GM23338 (cell line): ENCODE data around the gene NXPH3. TPM values are rescaled to one million over a fixed set of nuclear protein-coding genes. Genes with fewer than 3 reads are reported as not detected.

Experiments
- ATAC-seq: fragments of 200-7000 bp; cut with Tn5 transposase; 3 replicates; pipeline ENCODE4 v1.9.1; 2020
- DNase-seq: peaks from one replicate; pipeline ENCODE4 v3.0.0-alpha.2; 2015; ENCODE audit warnings: low spot score
- H2AFZ ChIP-seq: fragments of 200-600 bp; sonication (generic); 2 replicates; pipeline ENCODE4 v1.8.0; 2016; ENCODE audit warnings: antibody characterized with exemption, mild to moderate bottlenecking, moderate library complexity
- H3F3A ChIP-seq: fragments of 200-600 bp; sonication (generic); replicated peaks from 2 replicates; pipeline ENCODE4 v1.8.0; 2017; ENCODE audit warnings: antibody characterized with exemption, mixed run types, low read depth
- H3K27ac ChIP-seq: fragments of 200-600 bp; sonication (generic); 2 replicates; pipeline ENCODE4 v1.6.1; 2016; ENCODE audit warnings: low read depth
- H3K27me3 ChIP-seq: fragments of 200-600 bp; sonication (generic); 2 replicates; pipeline ENCODE4 v1.8.0; 2016; ENCODE audit warnings: mild to moderate bottlenecking, mixed run types, moderate library complexity; ENCODE audit not compliant: insufficient read depth
- H3K36me3 ChIP-seq: fragments of 200-600 bp; sonication (generic); 2 replicates; pipeline ENCODE4 v1.8.0; 2016; ENCODE audit warnings: mild to moderate bottlenecking; ENCODE audit not compliant: insufficient read depth
- H3K4me1 ChIP-seq: fragments of 200-600 bp; sonication (generic); 2 replicates; pipeline ENCODE4 v1.8.0; 2016; ENCODE audit warnings: mild to moderate bottlenecking, moderate library complexity; ENCODE audit not compliant: insufficient read depth
- H3K4me2 ChIP-seq: fragments of 200-600 bp; sonication (generic); 2 replicates; pipeline ENCODE4 v1.7.1; 2017; ENCODE audit warnings: mixed run types
- H3K4me3 ChIP-seq: fragments of 200-600 bp; sonication (generic); 2 replicates; pipeline ENCODE4 v1.6.1; 2016; ENCODE audit warnings: mixed run types
- H3K79me2 ChIP-seq: fragments of 200-600 bp; sonication (generic); replicated peaks from 2 replicates; pipeline ENCODE4 v1.8.0; 2017; ENCODE audit warnings: mild to moderate bottlenecking; ENCODE audit not compliant: insufficient read depth
- H3K9me2 ChIP-seq: fragments of 200-600 bp; sonication (generic); 2 replicates; pipeline ENCODE4 v1.8.0; 2017; ENCODE audit not compliant: insufficient read depth
- H4K20me1 ChIP-seq: fragments of 200-600 bp; sonication (generic); replicated peaks from 2 replicates; pipeline ENCODE4 v1.8.0; 2017; ENCODE audit warnings: mild to moderate bottlenecking; ENCODE audit not compliant: insufficient read depth
- H3K27ac Mint-ChIP-seq: 2 replicates; pipeline ENCODE4 v1.8.0; 2020; ENCODE audit warnings: inconsistent platforms, mild to moderate bottlenecking, moderate library complexity, mixed read lengths
- H3K27me3 Mint-ChIP-seq: 3 replicates; pipeline ENCODE4 v1.8.0; 2022; ENCODE audit warnings: low read depth, mild to moderate bottlenecking, moderate library complexity, mixed read lengths, inconsistent platforms; ENCODE audit not compliant: insufficient read depth, poor library complexity
- H3K36me3 Mint-ChIP-seq: 3 replicates; pipeline ENCODE4 v1.8.0; 2021; ENCODE audit warnings: low read depth, mild to moderate bottlenecking, inconsistent platforms, moderate library complexity, mixed read lengths
- H3K4me1 Mint-ChIP-seq: 3 replicates; pipeline ENCODE4 v1.8.0; 2020; ENCODE audit warnings: mild to moderate bottlenecking, inconsistent platforms, mixed read lengths
- H3K4me3 Mint-ChIP-seq: 3 replicates; pipeline ENCODE4 v1.8.0; 2021; ENCODE audit warnings: moderate library complexity, mild to moderate bottlenecking, inconsistent platforms, mixed read lengths
- H3K9me3 Mint-ChIP-seq: 3 replicates; pipeline ENCODE4 v1.8.0; 2020; ENCODE audit warnings: moderate library complexity, mild to moderate bottlenecking, inconsistent platforms, mixed read lengths
- EZH2phosphoT487 ChIP-seq: fragments of 200-600 bp; sonication (generic); IDR thresholded peaks from one replicate; pipeline ENCODE4 v1.8.1; 2018; ENCODE audit warnings: antibody characterized with exemption; ENCODE audit not compliant: unreplicated experiment
- JUNB ChIP-seq: IDR thresholded peaks from one replicate; pipeline ENCODE4 v1.6.1; 2016; ENCODE audit warnings: antibody characterized with exemption; ENCODE audit not compliant: unreplicated experiment
- STAT1 ChIP-seq: IDR thresholded peaks from one replicate; pipeline ENCODE4 v1.6.1; 2016; ENCODE audit warnings: antibody characterized with exemption; ENCODE audit not compliant: unreplicated experiment
- ZNF114 ChIP-seq: fragments of 250-450 bp; sonication (Bioruptor Pico); IDR thresholded peaks from 2 replicates; pipeline ENCODE4 v1.5.0; 2020; ENCODE audit warnings: mild to moderate bottlenecking, moderate library complexity
- polyA plus RNA-seq: library from polyadenylated mRNA; unstranded; fragments of >200 nt; fragmentation: Nextera tagmentation; extraction: Ambion mirVana; gene quantifications from 2 replicates; pipeline ENCODE4 v1.2.1, GENCODE V29; 2016
- total RNA-seq: library from RNA; depleted of rRNA; stranded (reverse); fragments of >200 nt; shearing (Covaris generic); gene quantifications from 2 replicates; pipeline ENCODE4 v1.2.3, GENCODE V29; 2014
- TF ChIP-seq, protein P1 (sequence below): fragments of 250-450 bp; sonication (Bioruptor Pico); IDR thresholded peaks from 2 replicates; pipeline ENCODE4 v1.5.0; 2020; ENCODE audit warnings: mild to moderate bottlenecking, moderate library complexity
- TF ChIP-seq, protein P2 (sequence below), 2 experiments: fragments of 200-600 bp in 1 of 2; sonication (generic) in 1 of 2; conservative IDR thresholded peaks; 2 replicates each; pipeline versions ENCODE4 v1.5.1 to v1.6.1; 2016 to 2017; ENCODE audit warnings: antibody characterized with exemption in 2 of 2, low read depth in 2 of 2, mild to moderate bottlenecking in 2 of 2, moderate library complexity in 1 of 2

The NXPH3 gene
- total and polyA plus RNA-seq, 2 experiments from 2014 or later: 0.23 to 2.7 TPM

DNA sequence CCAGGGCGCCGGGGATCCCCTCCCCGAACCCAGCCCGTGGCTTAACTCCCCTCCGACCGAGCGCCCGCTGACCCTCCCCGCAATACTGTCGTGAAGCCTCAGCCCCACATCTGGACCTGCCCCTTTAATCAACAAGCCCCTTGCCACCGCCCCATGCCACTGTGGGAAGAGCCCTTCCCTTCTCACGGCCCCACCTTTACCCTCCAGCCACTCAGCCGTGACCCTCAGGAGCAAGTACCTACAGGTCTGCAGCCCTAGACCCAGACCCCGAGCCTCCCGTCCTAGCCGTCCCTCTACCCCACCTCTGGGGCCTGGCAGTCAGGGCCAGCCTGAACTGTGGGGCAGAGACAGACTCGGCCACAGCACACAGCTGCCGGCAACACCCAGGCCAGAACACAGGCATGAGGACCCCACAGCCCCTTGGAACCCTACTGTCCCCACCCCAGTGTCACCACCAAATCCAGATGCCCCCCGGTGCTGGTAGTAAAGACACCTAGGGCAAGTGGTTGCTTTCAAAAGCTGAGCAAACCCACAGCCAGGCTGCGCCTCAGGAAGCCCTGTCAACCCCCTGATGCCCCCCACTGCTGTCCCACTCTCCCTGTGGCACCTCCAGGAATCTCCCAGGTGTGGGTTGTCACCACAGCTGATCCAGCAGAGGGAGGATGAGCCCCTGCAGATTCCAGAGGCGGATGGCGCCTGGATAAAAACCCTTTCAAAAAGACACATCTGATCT is 1.4 kb downstream of the NXPH3 start (continued):
- TF ChIP-seq, protein P1, sequence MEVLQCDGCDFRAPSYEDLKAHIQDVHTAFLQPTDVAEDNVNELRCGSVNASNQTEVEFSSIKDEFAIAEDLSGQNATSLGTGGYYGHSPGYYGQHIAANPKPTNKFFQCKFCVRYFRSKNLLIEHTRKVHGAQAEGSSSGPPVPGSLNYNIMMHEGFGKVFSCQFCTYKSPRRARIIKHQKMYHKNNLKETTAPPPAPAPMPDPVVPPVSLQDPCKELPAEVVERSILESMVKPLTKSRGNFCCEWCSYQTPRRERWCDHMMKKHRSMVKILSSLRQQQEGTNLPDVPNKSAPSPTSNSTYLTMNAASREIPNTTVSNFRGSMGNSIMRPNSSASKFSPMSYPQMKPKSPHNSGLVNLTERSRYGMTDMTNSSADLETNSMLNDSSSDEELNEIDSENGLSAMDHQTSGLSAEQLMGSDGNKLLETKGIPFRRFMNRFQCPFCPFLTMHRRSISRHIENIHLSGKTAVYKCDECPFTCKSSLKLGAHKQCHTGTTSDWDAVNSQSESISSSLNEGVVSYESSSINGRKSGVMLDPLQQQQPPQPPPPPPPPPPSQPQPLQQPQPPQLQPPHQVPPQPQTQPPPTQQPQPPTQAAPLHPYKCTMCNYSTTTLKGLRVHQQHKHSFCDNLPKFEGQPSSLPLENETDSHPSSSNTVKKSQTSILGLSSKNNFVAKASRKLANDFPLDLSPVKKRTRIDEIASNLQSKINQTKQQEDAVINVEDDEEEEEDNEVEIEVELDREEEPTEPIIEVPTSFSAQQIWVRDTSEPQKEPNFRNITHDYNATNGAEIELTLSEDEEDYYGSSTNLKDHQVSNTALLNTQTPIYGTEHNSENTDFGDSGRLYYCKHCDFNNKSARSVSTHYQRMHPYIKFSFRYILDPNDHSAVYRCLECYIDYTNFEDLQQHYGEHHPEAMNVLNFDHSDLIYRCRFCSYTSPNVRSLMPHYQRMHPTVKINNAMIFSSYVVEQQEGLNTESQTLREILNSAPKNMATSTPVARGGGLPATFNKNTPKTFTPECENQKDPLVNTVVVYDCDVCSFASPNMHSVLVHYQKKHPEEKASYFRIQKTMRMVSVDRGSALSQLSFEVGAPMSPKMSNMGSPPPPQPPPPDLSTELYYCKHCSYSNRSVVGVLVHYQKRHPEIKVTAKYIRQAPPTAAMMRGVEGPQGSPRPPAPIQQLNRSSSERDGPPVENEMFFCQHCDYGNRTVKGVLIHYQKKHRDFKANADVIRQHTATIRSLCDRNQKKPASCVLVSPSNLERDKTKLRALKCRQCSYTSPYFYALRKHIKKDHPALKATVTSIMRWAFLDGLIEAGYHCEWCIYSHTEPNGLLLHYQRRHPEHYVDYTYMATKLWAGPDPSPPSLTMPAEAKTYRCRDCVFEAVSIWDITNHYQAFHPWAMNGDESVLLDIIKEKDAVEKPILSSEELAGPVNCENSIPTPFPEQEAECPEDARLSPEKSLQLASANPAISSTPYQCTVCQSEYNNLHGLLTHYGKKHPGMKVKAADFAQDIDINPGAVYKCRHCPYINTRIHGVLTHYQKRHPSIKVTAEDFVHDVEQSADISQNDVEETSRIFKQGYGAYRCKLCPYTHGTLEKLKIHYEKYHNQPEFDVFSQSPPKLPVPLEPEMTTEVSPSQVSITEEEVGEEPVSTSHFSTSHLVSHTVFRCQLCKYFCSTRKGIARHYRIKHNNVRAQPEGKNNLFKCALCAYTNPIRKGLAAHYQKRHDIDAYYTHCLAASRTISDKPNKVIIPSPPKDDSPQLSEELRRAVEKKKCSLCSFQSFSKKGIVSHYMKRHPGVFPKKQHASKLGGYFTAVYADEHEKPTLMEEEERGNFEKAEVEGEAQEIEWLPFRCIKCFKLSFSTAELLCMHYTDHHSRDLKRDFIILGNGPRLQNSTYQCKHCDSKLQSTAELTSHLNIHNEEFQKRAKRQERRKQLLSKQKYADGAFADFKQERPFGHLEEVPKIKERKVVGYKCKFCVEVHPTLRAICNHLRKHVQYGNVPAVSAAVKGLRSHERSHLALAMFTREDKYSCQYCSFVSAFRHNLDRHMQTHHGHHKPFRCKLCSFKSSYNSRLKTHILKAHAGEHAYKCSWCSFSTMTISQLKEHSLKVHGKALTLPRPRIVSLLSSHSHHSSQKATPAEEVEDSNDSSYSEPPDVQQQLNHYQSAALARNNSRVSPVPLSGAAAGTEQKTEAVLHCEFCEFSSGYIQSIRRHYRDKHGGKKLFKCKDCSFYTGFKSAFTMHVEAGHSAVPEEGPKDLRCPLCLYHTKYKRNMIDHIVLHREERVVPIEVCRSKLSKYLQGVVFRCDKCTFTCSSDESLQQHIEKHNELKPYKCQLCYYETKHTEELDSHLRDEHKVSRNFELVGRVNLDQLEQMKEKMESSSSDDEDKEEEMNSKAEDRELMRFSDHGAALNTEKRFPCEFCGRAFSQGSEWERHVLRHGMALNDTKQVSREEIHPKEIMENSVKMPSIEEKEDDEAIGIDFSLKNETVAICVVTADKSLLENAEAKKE (CRISPR knock-in tag): no peak

DNA sequence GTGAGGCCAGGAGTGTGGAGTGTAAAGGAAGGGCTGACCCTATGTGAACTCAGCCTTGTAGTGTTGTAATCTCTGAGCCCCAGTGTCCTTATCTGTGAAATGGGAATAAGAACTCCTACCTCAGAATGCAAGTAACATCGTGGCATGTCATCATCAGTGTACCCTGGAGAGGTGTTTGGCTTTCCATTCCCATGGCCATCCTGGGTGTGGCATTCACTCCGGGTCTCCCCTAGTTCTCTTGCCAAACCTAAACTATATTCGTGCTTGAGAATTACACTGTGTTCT is 1.9 kb downstream of the NXPH3 start:
- Histone ChIP-seq H3K4me1 (peaks cover 16% of the 10 kb centered on the region), H3K36me3 (no peaks in the 10 kb centered on the region), H4K20me1 (no peaks in the 10 kb centered on the region; the same call in 1 of the 2 replicates), H3K27me3 (peaks cover 21% of the 10 kb centered on the region), H3K4me3 (peak overlapping the region; percentile 89; the same call in 1 of the 2 replicates), H3K4me2 (peak overlapping the region; percentile 94), H3K9me2 (no peaks in the 10 kb centered on the region), H3F3A (peaks cover 8% of the 10 kb centered on the region; the same call in 1 of the 2 replicates), H2AFZ (no peak overlapping the region), H3K79me2 (no peaks in the 10 kb centered on the region), H3K27ac (no peak overlapping the region)
- no peak for ATAC-seq
- Mint-ChIP-seq H3K4me1 (peaks cover 37% of the 10 kb centered on the region), H3K27me3 (peaks cover 15% of the 10 kb centered on the region), H3K36me3 (no peaks in the 10 kb centered on the region; the same call in 2 of the 3 replicates), H3K9me3 (no peaks in the 10 kb centered on the region), H3K4me3 (peak overlapping the region; percentile 89), H3K27ac (no peak overlapping the region)
- DNase-seq: no peak
- TF ChIP-seq, protein P2, sequence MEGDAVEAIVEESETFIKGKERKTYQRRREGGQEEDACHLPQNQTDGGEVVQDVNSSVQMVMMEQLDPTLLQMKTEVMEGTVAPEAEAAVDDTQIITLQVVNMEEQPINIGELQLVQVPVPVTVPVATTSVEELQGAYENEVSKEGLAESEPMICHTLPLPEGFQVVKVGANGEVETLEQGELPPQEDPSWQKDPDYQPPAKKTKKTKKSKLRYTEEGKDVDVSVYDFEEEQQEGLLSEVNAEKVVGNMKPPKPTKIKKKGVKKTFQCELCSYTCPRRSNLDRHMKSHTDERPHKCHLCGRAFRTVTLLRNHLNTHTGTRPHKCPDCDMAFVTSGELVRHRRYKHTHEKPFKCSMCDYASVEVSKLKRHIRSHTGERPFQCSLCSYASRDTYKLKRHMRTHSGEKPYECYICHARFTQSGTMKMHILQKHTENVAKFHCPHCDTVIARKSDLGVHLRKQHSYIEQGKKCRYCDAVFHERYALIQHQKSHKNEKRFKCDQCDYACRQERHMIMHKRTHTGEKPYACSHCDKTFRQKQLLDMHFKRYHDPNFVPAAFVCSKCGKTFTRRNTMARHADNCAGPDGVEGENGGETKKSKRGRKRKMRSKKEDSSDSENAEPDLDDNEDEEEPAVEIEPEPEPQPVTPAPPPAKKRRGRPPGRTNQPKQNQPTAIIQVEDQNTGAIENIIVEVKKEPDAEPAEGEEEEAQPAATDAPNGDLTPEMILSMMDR (conservative IDR thresholded peaks at IDR 0.05; ENCODE audit: low read depth in 2 of 2): no peak
- TF ChIP-seq ZNF114 (CRISPR knock-in tag) (no peak), JUNB (no peak), EZH2phosphoT487 (no peak), STAT1 (no peak)
- TF ChIP-seq, protein P1 (CRISPR knock-in tag): no peak
